ENCODE results near the gene PLIN3. TPM values are rescaled to one million over a fixed set of nuclear protein-coding genes. Genes with fewer than 3 reads are reported as not detected.

Gene PLIN3
- total and polyA plus RNA-seq, 2 donors (not counting 3 experiments of a cell fraction or from before 2014, with no cell fraction given) = 76.8 to 88.9 TPM

DNA sequence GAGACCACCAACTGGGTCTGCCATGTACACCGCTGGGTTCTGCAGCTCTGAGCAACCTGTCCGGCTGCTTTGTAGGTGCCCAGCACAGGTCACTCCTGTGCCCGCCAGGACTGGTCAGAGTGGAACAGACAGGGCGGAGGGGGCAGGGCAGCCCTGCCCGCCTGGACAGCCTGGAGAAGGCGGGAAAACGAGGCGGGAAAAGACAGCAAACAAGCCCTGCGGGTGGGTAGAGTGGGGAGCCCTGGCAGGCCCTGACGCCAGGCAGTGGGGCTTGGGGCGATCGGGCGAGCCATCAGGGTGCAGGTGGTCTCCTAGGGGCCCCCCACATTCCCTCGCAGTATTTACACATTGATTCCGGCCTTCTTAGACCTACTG is 41.3 kb upstream of the PLIN3 start:
- H3K9ac ChIP-seq (replicated peaks; ENCODE audit: extremely low read depth, insufficient read depth, low read length) = peak overlapping the region; percentile 65
- FAIRE-seq (no peak), DNase-seq (ENCODE audit: low read depth, low spot score) (no peak)
- no peaks in the 10 kb centered on the region for H3K27me3 ChIP-seq (ENCODE audit: control insufficient read depth in 2 of 2, insufficient read depth in 2 of 2, low read length in 2 of 2)
- H3K4me2 ChIP-seq (ENCODE audit: insufficient read depth, low read length) = peak overlapping the region; percentile 40
- dilution Hi-C loops (cut with MboI; ENCODE audit: extremely low pct_ligation_motif_present, low sequenced_read_pairs) = no loop called here
- no peak overlapping the region for H3K27ac ChIP-seq (ENCODE audit: insufficient read depth, low read depth, low read length)
- no peak overlapping the region for H2AFZ ChIP-seq (ENCODE audit: low read depth, low read length)
- intact Hi-C loops (cut with micrococcal nuclease) = no loop called here
- TF ChIP-seq MYC (IDR thresholded peaks at IDR 0.05; ENCODE audit: low read depth, low read length) (no peak), FOS (IDR thresholded peaks at IDR 0.05; ENCODE audit: borderline replicate concordance, insufficient read depth, low read length) (no peak), EZH2 (IDR thresholded peaks at IDR 0.05; ENCODE audit: borderline replicate concordance, low read depth, low read length, severe bottlenecking) (no peak), JUN (IDR thresholded peaks at IDR 0.05; ENCODE audit: borderline replicate concordance, insufficient read depth, insufficient read length, low read depth) (no peak), GATA2 (IDR thresholded peaks at IDR 0.05; ENCODE audit: insufficient read depth, insufficient read length, low read depth, low read length) (no peak), POLR2A (IDR thresholded peaks at IDR 0.05; ENCODE audit: low read depth, low read length) (no peak), POLR2AphosphoS5 (IDR thresholded peaks at IDR 0.05; ENCODE audit: insufficient read depth, low read depth, low read length) (no peak)
- TF ChIP-seq, protein P1, sequence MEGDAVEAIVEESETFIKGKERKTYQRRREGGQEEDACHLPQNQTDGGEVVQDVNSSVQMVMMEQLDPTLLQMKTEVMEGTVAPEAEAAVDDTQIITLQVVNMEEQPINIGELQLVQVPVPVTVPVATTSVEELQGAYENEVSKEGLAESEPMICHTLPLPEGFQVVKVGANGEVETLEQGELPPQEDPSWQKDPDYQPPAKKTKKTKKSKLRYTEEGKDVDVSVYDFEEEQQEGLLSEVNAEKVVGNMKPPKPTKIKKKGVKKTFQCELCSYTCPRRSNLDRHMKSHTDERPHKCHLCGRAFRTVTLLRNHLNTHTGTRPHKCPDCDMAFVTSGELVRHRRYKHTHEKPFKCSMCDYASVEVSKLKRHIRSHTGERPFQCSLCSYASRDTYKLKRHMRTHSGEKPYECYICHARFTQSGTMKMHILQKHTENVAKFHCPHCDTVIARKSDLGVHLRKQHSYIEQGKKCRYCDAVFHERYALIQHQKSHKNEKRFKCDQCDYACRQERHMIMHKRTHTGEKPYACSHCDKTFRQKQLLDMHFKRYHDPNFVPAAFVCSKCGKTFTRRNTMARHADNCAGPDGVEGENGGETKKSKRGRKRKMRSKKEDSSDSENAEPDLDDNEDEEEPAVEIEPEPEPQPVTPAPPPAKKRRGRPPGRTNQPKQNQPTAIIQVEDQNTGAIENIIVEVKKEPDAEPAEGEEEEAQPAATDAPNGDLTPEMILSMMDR (IDR thresholded peaks at IDR 0.05; ENCODE audit: extremely low read depth in 1 of 2, insufficient read depth in 1 of 2, low read depth in 1 of 2, low read length in 2 of 2) = no peak
- TF ChIP-seq, protein P2, sequence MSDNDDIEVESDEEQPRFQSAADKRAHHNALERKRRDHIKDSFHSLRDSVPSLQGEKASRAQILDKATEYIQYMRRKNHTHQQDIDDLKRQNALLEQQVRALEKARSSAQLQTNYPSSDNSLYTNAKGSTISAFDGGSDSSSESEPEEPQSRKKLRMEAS (IDR thresholded peaks at IDR 0.05; ENCODE audit: insufficient read depth, insufficient read length) = no peak
- H3K36me3 ChIP-seq (ENCODE audit: control insufficient read depth in 2 of 2, extremely low read depth in 1 of 2, insufficient read depth in 2 of 2, low read length in 2 of 2) = no peaks in the 10 kb centered on the region
- CTCF ChIA-PET = interaction anchor here (1.0 to 5.6 kb wide), 3 partner anchors 37 to 99 kb away, joined by 4 to 176 read pairs (median 13); partner anchors contain the start of gene PLIN3
- H3K4me3 ChIP-seq (replicated peaks in 1 of 3; ENCODE audit: insufficient read depth in 1 of 3, low read depth in 1 of 3, low read length in 3 of 3) = no peak overlapping the region
- H3K4me1 ChIP-seq (ENCODE audit: control insufficient read depth, extremely low read depth, insufficient read depth, low read length) = peaks cover 19% of the 10 kb centered on the region
- no peaks in the 10 kb centered on the region for H4K20me1 ChIP-seq (replicated peaks; ENCODE audit: control insufficient read depth, extremely low read depth, insufficient read depth, low read length)
- no peaks in the 10 kb centered on the region for H3K9me3 ChIP-seq (replicated peaks; ENCODE audit: control insufficient read depth, insufficient read depth, low read length)
- peaks cover 30% of the 10 kb centered on the region for H3K79me2 ChIP-seq (ENCODE audit: control insufficient read depth, insufficient read depth, low read length)
- no peaks in the 10 kb centered on the region for H3K9me1 ChIP-seq (replicated peaks; ENCODE audit: control insufficient read depth, extremely low read depth, insufficient read depth, low read length)
- POLR2A ChIA-PET = no interaction called here
- no TSS peak for BruUV-seq (replicated peaks)
